ENCODE measurements around the gene SPTB.

SPTB gene

GRCh38 chr14:64748995-64749714 is 130.6 kb downstream of the SPTB start:
- no peak for DNase-seq (ENCODE audit: low spot score)

DNA sequence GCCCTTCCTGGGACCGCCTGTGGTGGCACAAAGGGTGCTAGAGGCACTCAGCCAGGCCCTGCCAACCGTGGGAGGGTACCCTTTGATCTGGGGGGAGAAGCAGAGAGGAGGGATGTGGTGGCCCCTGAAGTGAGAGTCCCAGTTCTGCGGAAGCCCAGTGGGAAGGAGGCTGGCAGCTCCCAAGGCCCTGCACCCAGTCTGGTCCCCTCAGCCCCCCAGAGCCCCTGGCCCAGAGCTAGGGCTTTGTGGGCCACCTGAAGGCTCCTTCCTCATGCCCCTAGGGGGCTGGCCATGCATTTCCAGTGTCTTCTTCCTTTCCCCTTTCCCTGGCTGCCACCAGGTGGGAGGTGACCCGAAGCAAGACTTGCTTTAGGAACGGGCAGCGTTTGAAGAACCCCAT is 131.2 kb downstream of the SPTB start:
- no peak for DNase-seq (ENCODE audit: low spot score)

GRCh38 chr14:64747327-64747726 is 132.4 kb downstream of the SPTB start:
- no peak for DNase-seq (ENCODE audit: low spot score)

GRCh38 chr14:64746298-64747250 is 133.1 kb downstream of the SPTB start:
- DNase-seq (ENCODE audit: low spot score) = no peak

DNA sequence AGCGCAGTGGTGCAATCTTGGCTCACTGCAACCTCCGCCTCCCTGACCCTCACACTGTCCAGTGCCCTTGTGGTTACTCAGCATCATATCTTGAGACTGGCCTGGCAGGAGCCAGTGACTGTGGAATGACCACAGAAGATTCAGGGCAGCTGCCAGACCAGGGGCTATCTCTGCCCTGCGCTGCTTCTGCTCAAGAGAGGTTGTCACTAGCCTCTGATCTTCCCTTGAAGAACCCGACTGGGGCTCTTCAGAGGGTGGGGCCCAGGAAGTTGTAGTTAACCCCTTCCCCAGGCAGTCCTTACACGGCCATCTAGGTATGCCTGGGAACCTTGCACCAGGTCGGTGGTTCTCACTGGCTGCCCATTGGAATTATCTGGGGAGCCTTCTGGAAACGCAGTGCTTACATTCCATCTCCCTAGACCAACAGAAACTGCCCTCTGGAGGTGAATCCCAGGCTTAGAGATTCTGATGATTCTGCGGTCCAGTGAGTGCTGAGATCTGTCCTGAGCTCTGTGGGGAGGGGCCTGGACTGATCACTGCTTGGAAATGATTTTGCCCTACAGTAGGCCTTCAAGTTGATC is 134.1 kb downstream of the SPTB start:
- no peak for DNase-seq (ENCODE audit: low spot score)

GRCh38 chr14:64743061-64743460 is 136.6 kb downstream of the SPTB start:
- no peak for DNase-seq (ENCODE audit: low spot score)

DNA sequence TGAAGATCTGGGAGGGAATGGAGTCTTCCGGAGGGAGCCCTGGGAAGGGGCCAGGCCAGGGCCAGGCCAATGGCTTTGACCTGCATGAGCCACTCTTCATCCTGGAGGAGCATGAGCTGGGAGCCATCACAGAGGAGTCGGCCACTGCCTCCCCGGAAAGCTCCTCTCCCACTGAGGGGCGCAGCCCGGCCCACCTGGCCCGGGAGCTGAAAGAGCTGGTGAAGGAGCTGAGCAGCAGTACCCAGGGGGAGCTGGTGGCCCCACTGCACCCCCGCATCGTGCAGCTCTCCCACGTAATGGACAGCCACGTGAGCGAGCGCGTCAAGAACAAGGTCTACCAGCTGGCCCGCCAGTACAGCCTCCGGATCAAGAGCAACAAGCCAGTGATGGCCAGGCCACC is 137.7 kb downstream of the SPTB start:
- no peak for DNase-seq (ENCODE audit: low spot score)

GRCh38 chr14:64741200-64741599 is 138.5 kb downstream of the SPTB start:
- no peak for DNase-seq (ENCODE audit: low spot score)

GRCh38 chr14:64738281-64738804 is 141.4 kb downstream of the SPTB start:
- no peak for DNase-seq (ENCODE audit: low spot score)

- no peak for DNase-seq (ENCODE audit: low spot score)
These were observed 142.1 kb downstream of the SPTB start for GRCh38 chr14:64737391-64738280.

GRCh38 chr14:64736271-64737169 is 143.2 kb downstream of the SPTB start:
- DNase-seq (ENCODE audit: low spot score) = no peak

- no peak for DNase-seq (ENCODE audit: low spot score)
These were observed 144.7 kb downstream of the SPTB start for GRCh38 chr14:64734990-64735389.

DNA sequence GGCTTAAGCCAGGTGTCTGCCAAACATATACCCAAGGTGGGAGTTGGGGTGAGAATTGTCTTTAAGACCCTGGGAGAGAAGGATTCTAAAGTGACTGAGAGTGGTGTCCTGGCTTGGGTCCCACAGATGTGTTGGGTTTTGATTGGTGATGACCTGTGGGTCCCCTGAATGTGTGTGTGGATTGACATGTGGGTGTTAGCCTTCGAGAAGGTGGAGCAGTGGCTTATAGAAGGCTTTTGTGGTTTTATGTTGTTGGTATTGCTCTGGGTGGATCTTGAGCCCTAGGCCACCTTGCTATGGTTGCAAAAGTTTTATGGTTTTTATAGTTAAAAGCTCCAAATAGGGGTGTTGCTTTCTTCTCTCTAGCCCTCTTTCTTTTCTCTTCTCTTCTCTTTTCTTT is 145.8 kb downstream of the SPTB start:
- no peak for DNase-seq (ENCODE audit: low spot score)

- DNase-seq (ENCODE audit: low spot score) = no peak
These were observed 146.4 kb downstream of the SPTB start for GRCh38 chr14:64733321-64733720.

DNA sequence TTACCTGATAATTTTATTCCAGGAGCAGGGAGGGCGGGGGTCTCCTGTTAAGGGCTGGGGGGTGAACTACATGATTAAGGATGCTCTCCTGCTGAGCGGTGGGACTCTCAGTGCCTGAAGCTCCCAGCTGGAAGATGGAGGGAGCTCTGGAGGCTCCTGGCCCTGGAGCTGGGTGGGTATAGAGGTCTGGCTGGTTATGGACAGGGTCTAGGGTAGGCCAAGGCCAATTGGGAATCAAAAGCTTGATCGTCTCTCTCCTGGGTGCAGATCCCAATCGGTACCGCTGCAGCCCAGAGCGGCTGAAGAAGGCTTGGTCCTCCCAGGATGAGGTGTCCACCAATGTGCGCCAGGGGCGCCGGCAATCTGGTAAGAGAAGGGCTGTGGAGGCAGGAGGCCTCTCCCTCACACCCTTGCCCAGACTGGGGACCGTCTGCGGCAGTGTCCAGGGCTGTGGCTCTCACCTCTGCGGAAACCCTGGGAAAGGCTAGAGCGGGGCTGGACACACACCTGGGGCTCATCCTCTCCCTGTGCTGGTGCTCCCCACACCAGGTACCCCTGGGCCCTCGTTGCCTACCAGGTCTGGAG is 147.1 kb downstream of the SPTB start:
- no peak for DNase-seq (ENCODE audit: low spot score)

DNA sequence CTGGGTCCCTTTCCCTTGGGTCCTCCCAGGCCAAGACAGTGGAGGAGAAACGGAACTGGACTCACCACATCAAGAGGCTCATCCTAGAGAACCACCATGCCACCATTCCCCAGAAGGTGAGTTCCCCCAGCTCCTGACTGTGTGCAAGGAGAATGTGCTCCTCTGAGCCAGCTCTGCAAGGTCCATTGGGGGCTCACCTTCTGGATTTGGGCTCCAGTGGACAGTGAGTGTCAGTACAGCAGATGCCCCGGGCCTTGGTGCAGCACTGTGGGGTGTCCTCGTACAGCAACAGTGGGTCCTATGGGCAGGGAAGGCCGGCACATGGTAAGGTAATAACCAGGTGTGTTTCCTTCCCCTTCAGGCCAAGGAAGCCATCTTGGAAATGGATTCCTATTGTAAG is 147.6 kb downstream of the SPTB start:
- no peak for DNase-seq (ENCODE audit: low spot score)

DNA sequence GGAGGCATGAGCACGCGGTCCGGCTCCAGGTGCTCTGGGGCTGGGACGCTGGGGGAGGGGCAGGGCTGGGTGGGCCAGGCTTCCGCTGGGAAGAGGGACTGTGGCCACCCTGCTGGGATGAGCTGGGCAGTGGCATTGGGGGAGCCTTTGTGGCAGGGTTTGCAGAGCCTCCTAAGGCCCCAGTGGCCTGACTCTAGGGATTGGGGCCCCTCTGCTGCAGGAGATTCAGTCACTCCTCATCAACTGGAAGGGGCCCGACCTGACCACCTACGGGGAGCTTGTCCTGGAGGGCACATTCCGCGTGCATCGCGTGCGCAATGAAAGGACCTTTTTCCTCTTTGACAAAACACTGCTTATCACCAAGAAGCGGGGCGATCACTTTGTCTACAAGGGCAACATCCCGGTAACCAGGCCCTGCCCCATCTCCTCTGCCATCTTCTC is 148.5 kb downstream of the SPTB start:
- DNase-seq (ENCODE audit: low spot score) = no peak

- no peak for DNase-seq (ENCODE audit: low spot score)
These were observed 149.0 kb downstream of the SPTB start for GRCh38 chr14:64730681-64731080.

DNA sequence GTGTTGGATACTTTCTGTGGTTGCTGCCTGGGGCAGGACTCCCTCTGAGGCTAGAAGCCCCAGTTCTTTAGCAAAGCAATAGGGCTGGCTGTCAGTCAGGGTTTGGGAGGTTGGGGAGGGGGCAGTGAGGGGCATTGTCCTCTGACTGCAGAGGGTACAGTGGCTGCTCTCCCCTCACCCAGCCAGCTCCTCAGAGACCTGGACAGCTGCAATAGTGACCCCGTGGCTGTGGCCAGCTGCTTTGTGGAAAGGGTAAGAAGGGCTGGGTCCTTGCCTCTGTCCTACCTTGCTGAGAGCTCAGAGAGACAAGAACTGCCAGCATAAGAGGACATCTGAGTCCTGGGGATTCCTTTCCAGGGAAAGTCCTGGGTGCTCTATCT is 149.7 kb downstream of the SPTB start:
- DNase-seq (ENCODE audit: low spot score) = no peak

GRCh38 chr14:64729386-64730060 is 150.2 kb downstream of the SPTB start:
- DNase-seq (ENCODE audit: low spot score) = no peak

Data from D341Med (cell line).